ENCODE results near the gene CFAP20DC. TPM values are rescaled to one million over a fixed set of nuclear protein-coding genes. Genes with fewer than 3 reads are reported as not detected.

CFAP20DC gene
- total and polyA plus RNA-seq, 2 of the 13 experiments (the other 11 are each of a cell fraction or from before 2014, with no cell fraction given) = not detected

- H3K4me2 ChIP-seq (ENCODE audit: low read depth, low read length) = no peak overlapping the region
- in situ Hi-C loops (cut with HindIII; ENCODE audit: extremely low pct_ligation_motif_present, low pct_unique_long_range_greater_than_20kb) = no loop called here
These were observed 175.0 kb downstream of the CFAP20DC start for GRCh38 chr3:58874795-58875194.

More at GRCh38 chr3:58874795-58875194, 175.0 kb downstream of the CFAP20DC start:
- no peak overlapping the region for H3K9ac ChIP-seq (ENCODE audit: insufficient read depth, low read depth, low read length)
- H3K9me3 ChIP-seq (ENCODE audit: low read length) = no peaks in the 10 kb centered on the region
- H3K4me1 ChIP-seq (ENCODE audit: insufficient read depth, low read length) = no peaks in the 10 kb centered on the region
- H2AFZ ChIP-seq (ENCODE audit: low read length) = no peak overlapping the region
- no peak overlapping the region for H3K27ac ChIP-seq (ENCODE audit: extremely low read length, insufficient read depth, low read length)
- 0 out of 5 replicates have a peak, but pooled peaks cover 0 to 3% of the 10 kb centered on the region in 2 experiments for H3K27me3 ChIP-seq (ENCODE audit: control insufficient read depth in 1 of 2, insufficient read depth in 2 of 2, low read length in 2 of 2)
- no peak for ATAC-seq
- H3K79me2 ChIP-seq (ENCODE audit: insufficient read depth, low read length) = no peaks in the 10 kb centered on the region
- 0% methylated on average over 2 of the region's 2 CpGs for WGBS (ENCODE audit: low lambda C conversion rate)
- DNase-seq (ENCODE audit: low spot score) = no peak
- H3K4me3 ChIP-seq (replicated peaks in 1 of 3; ENCODE audit: insufficient read depth in 1 of 3, low read depth in 2 of 3, low read length in 3 of 3) = no peak overlapping the region
- no peak for FAIRE-seq
- no peaks in the 10 kb centered on the region for H4K20me1 ChIP-seq (ENCODE audit: insufficient read depth, low read length)
- ChIA-PET CTCF (ENCODE audit: low intra/inter-chr PET ratio, low total read pairs) (no interaction called here), POLR2A (no interaction called here)
- BruUV-seq (replicated peaks) = no TSS peak
- no peaks in the 10 kb centered on the region for H3K36me3 ChIP-seq (replicated peaks in 1 of 2; ENCODE audit: control insufficient read depth in 1 of 2, insufficient read depth in 2 of 2, low read length in 2 of 2)
- intact Hi-C loops (cut with micrococcal nuclease; ENCODE audit: unreplicated experiment) = no loop called here
- TF ChIP-seq NCOA5 (CRISPR knock-in tag; IDR thresholded peaks at IDR 0.05) (no peak), ZBTB8A (CRISPR knock-in tag; IDR thresholded peaks at IDR 0.05; ENCODE audit: borderline replicate concordance, low read depth) (no peak), ZNF142 (CRISPR knock-in tag; IDR thresholded peaks at IDR 0.05) (no peak), PTBP1 (IDR thresholded peaks at IDR 0.05; ENCODE audit: low read depth, low read length, poor library complexity, severe bottlenecking) (no peak), ZBTB7B (CRISPR knock-in tag; IDR thresholded peaks at IDR 0.05) (no peak), MED1 (CRISPR knock-in tag; IDR thresholded peaks at IDR 0.05) (no peak), KAT8 (CRISPR knock-in tag; IDR thresholded peaks at IDR 0.05) (no peak)
- TF ChIP-seq, protein P1, sequence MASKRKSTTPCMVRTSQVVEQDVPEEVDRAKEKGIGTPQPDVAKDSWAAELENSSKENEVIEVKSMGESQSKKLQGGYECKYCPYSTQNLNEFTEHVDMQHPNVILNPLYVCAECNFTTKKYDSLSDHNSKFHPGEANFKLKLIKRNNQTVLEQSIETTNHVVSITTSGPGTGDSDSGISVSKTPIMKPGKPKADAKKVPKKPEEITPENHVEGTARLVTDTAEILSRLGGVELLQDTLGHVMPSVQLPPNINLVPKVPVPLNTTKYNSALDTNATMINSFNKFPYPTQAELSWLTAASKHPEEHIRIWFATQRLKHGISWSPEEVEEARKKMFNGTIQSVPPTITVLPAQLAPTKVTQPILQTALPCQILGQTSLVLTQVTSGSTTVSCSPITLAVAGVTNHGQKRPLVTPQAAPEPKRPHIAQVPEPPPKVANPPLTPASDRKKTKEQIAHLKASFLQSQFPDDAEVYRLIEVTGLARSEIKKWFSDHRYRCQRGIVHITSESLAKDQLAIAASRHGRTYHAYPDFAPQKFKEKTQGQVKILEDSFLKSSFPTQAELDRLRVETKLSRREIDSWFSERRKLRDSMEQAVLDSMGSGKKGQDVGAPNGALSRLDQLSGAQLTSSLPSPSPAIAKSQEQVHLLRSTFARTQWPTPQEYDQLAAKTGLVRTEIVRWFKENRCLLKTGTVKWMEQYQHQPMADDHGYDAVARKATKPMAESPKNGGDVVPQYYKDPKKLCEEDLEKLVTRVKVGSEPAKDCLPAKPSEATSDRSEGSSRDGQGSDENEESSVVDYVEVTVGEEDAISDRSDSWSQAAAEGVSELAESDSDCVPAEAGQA (IDR thresholded peaks at IDR 0.05; ENCODE audit: low read depth) = no peak
- TF ChIP-seq, protein P1 (CRISPR knock-in tag; IDR thresholded peaks at IDR 0.05; ENCODE audit: borderline replicate concordance) = no peak
- TF ChIP-seq, protein P2, sequence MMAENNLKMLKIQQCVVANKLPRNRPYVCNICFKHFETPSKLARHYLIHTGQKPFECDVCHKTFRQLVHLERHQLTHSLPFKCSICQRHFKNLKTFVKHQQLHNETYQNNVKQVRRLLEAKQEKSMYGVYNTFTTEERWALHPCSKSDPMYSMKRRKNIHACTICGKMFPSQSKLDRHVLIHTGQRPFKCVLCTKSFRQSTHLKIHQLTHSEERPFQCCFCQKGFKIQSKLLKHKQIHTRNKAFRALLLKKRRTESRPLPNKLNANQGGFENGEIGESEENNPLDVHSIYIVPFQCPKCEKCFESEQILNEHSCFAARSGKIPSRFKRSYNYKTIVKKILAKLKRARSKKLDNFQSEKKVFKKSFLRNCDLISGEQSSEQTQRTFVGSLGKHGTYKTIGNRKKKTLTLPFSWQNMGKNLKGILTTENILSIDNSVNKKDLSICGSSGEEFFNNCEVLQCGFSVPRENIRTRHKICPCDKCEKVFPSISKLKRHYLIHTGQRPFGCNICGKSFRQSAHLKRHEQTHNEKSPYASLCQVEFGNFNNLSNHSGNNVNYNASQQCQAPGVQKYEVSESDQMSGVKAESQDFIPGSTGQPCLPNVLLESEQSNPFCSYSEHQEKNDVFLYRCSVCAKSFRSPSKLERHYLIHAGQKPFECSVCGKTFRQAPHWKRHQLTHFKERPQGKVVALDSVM (CRISPR knock-in tag; IDR thresholded peaks at IDR 0.05) = no peak
- TF ChIP-seq, protein P3, sequence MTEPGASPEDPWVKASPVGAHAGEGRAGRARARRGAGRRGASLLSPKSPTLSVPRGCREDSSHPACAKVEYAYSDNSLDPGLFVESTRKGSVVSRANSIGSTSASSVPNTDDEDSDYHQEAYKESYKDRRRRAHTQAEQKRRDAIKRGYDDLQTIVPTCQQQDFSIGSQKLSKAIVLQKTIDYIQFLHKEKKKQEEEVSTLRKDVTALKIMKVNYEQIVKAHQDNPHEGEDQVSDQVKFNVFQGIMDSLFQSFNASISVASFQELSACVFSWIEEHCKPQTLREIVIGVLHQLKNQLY (CRISPR knock-in tag; IDR thresholded peaks at IDR 0.05) = no peak

Measured in HepG2 (cell line).